Subcutaneous adipose tissue (tissue), 4 donors: ENCODE measurements around the gene KLF15. TPM values are rescaled to one million over a fixed set of nuclear protein-coding genes. Genes with fewer than 3 reads are reported as not detected.

Source experiments
- CTCF ChIP-seq: fragments of 450-650 bp; IDR thresholded peaks from one replicate; pipeline ENCODE4 v1.5.1; 2016; ENCODE audit warnings: low read depth, mild to moderate bottlenecking, control low read depth, antibody characterized with exemption, moderate library complexity
- total RNA-seq, 4 donors: library from RNA; depleted of rRNA; stranded (reverse); fragments of >200 nt; gene quantifications; one replicate each; pipeline ENCODE4 v1.1.0, GENCODE V29; 2016

The KLF15 gene
- total RNA-seq, 4 donors from 2014 or later, result 51.3 to 147 (median 73.0) TPM

GRCh38 chr3:126399351-126399735, 42.1 kb upstream of the KLF15 start:
- no peak for TF ChIP-seq CTCF

DNA sequence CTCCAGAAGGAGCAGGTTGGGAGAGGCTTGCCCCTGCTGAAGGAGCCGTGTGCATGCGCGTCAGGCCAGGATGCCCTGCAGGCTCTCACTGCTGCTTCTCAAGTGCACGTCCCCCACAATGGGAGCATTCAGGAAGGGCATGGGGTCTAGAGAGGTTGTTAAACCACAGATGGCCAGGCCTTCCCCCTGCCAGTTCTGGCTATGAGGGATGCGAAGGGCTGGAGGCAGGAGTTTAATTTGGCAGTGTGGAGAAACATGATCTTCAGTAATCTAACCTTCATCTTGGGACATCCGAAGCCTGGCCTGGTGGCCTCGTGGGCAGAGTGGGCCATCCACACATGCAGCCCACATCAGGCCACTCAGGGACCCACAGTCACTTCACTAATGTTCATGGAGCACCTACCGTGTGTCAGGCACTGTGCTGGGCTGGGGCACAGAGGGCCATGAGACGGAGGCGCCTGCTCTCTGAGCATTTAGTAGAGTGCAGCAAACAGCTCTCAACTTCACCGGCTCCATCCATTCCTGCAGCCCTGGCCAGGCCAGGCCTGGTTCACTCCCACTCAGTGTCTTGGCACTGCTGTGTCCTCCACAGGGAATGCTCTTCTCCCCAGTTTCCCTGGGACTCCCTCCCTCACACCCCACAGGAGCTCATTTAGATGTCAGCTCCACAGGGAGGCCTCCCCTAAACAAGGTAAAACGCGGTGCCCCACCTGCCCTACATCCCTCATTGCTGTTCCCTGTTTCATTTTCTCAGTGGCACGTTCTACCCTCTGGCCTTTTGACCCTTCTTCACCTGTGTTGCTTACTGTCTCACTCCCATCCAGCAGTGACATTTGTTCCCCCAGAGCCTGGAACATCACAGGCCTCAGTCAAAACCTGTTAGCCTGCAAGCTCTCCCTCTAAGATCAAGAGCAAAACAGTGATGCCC, 41.5 kb upstream of the KLF15 start:
- TF ChIP-seq CTCF, result no peak

DNA sequence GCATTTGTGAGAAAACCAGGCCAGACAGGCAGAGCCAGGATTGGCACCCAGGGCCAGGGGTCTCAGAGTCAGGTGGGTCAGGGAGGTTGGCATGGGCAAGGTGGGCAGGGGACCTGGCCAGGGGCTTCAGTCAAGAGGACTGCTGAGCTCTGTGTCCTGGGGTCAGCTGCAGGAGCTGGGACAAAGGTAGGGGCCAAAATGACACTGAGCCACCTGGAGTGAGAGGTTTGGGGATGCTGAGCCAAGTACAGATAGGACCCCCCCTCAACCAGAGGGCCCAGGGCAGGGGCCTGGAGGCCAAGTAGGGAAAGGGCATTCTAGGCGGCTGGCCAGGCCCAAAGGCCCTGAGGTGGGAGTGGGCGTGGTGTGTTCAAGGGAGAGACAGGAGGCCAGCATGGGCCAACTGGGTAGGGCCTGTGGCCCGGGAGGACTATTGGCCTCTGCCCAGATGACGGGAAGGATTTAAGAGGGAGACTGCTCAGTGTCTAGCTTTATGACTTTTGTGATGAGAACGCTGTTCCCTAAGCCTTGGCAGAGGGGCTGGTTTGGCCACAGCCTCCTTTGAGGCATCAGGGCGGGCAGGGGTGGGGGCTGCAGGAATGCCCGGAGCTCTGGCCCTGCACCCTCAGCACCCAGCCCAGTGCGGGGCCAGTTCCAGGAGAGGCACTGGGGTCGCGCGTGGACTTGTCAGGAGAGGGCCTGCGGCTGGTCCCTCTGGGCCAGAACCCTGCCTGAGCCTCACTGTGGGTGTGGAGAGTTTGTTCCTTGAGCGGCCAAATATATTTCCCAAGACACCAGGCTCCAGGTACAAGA, 40.6 kb upstream of the KLF15 start:
- TF ChIP-seq CTCF, result no peak

GRCh38 chr3:126396536-126396935, 39.3 kb upstream of the KLF15 start:
- TF ChIP-seq CTCF, result no peak

DNA sequence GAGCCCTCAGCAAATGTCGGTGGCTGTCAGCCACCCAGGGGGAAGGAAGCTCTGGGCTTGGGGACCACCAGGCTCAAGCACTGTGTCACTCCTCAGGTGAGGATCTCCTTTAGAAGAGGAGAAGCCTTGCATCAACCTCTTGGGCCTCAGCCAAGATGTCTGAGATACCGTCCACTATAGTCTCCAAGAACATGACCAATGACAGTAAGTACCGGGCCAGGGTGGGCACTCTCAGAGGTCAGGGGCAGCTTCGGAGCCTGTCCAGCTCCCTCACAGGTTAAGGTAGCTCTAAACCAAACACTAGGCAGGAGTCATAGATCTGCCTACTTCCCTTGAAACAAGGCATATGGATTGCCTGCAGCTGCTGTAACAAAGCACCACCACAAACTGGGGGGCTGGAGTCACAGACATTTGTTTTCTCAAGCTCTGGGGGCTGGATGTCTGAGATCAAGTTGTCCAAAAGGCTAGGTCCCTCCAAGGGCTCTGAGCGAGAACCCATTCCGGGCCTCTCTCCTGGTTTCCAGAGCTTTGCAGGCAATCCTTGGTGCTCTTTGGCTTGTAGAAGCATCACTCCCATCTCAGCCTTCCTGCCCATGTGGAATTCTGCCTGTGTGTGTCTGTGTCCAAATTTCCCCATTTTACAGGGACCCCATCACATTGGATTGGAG, 38.8 kb upstream of the KLF15 start:
- no peak for TF ChIP-seq CTCF

- TF ChIP-seq CTCF, result no peak
Observed at GRCh38 chr3:126394977-126395321, 37.7 kb upstream of the KLF15 start.
